Coronary artery (tissue), 2 donors: ENCODE results near the gene PRKG1.

Experiments
- DNase-seq: peaks from one replicate; pipeline ENCODE4 v3.0.0-alpha.2; 2017; ENCODE audit warnings: low spot score
- H3K27ac ChIP-seq, 2 donors: fragments of 200-600 bp; sonication (generic); one replicate each; pipeline ENCODE4 v1.5.1; 2016 to 2019
- H3K4me3 ChIP-seq: fragments of 200-600 bp; sonication (generic); 2 replicates; pipeline ENCODE4 v1.5.1; 2016; ENCODE audit warnings: mild to moderate bottlenecking, moderate library complexity
- TF ChIP-seq, protein P1 (sequence below): fragments of 200-600 bp; sonication (generic); IDR thresholded peaks from one replicate; pipeline ENCODE4 v1.5.1; 2019; ENCODE audit warnings: antibody characterized with exemption

Gene PRKG1

DNA sequence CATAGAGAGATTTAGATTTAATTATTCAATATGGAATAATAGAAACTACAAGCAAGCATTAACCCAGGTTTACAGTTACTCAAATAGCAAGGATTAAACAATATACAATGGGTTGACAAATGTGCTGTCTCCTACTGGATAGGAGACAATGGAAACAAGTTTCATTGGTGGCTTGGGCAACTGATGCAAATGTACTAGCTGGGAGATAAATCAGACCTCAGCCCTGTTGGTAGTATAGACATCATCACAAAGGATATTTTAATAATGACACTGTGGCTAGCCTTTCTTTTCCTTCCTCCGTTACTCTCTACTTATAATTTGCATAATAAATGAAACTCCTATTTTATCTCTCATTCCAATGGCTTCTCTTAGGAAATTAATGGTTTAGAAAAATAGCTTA, 1143.2 kb downstream of the PRKG1 start:
- TF ChIP-seq, protein P1, sequence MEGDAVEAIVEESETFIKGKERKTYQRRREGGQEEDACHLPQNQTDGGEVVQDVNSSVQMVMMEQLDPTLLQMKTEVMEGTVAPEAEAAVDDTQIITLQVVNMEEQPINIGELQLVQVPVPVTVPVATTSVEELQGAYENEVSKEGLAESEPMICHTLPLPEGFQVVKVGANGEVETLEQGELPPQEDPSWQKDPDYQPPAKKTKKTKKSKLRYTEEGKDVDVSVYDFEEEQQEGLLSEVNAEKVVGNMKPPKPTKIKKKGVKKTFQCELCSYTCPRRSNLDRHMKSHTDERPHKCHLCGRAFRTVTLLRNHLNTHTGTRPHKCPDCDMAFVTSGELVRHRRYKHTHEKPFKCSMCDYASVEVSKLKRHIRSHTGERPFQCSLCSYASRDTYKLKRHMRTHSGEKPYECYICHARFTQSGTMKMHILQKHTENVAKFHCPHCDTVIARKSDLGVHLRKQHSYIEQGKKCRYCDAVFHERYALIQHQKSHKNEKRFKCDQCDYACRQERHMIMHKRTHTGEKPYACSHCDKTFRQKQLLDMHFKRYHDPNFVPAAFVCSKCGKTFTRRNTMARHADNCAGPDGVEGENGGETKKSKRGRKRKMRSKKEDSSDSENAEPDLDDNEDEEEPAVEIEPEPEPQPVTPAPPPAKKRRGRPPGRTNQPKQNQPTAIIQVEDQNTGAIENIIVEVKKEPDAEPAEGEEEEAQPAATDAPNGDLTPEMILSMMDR: no peak
- no peak overlapping the region for H3K27ac ChIP-seq
- H3K4me3 ChIP-seq: no peak overlapping the region
- no peak for DNase-seq

DNA sequence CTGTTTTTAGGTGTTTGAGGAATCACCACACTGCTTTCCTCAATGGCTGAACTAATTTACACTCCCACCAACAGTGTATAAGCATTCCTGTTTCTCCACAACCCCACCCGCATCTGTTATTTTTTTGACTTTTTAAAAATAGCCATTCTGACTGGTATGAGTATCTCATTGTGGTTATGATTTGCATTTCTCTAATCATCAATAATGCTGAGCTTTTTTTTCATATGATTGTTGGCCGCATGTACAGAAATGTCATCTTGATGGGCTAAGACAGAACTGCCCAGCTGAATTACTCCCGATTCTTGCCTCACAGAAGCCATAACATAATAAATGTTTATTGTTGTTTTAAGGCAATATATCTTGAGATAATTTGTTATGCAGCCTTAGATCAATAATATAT, 1146.7 kb downstream of the PRKG1 start:
- TF ChIP-seq, protein P1: no peak
- no peak overlapping the region for H3K4me3 ChIP-seq
- H3K27ac ChIP-seq: no peak overlapping the region
- no peak for DNase-seq

DNA sequence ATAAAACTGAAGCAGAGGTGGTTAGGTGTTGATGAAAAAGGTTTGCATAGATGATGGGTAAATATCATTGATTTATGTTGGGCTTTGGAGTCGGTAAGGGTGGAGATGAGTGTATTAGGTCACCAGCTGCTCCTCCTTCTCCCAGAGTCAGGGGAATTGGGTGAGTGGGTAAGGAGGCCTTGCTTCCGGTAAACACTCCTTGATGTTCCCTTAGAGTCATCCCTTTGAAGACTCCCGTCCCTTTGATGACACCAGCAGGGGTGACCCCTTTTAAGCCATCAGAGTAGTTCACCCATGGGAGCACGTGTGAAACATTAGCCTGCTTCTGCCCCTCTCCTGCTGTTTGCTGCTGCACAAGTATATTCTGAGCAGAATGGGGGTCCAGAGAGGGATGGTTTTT, 1147.6 kb downstream of the PRKG1 start:
- H3K27ac ChIP-seq: no peak overlapping the region
- no peak for DNase-seq
- H3K4me3 ChIP-seq: no peak overlapping the region
- TF ChIP-seq, protein P1: no peak

DNA sequence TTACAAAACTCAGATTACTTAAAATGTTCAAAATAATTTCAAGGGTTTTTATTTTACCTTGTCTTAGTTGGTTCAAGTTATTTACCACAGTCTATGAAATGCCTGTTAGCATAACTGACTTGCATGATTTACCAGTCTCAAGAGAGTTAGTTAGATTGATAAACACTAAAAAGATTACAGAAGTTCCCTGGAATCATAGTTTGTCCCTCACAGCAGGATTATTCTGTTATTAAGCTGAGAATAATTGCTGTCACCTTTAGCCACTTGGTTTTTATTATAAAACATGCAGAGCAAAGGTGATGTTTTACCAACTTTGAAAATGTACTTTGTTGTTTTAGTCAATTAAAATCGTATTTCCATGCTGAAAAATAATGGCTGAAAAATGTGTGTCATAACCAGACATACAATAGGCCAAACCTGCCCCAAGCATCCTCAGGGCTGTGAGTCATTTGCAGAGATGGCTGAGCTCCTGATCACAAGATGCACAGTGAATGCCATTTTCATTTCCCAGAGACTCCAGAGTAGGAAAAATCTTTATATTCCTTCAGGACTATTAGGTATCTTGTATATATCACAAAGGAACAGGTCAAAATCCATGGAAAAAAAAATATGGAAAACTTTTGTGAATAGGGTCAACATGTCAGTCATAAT, 1152.0 kb downstream of the PRKG1 start:
- H3K27ac ChIP-seq: no peak overlapping the region
- H3K4me3 ChIP-seq: no peak overlapping the region
- no peak for DNase-seq
- TF ChIP-seq, protein P1: no peak

DNA sequence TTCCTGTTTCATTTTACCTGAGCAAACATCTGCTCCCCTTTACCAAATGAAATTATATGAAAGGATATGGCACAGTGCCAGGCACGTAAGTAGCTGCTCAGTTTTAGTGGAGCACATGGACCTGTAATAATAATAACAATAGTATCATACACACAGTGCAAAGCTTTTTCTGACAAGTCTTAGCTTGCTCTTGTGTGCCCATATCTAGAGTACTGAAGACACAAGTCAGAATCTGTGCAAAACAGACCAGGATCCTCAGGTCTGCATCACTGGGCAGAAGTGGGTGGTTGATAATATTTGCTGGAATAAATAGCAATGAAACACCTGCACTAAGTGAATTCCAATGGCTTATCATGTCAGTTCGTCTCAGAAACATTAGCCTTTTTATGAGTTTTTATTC, 1154.3 kb downstream of the PRKG1 start:
- TF ChIP-seq, protein P1: no peak
- Histone ChIP-seq H3K4me3 (no peak overlapping the region), H3K27ac (no peak overlapping the region)
- DNase-seq: no peak

DNA sequence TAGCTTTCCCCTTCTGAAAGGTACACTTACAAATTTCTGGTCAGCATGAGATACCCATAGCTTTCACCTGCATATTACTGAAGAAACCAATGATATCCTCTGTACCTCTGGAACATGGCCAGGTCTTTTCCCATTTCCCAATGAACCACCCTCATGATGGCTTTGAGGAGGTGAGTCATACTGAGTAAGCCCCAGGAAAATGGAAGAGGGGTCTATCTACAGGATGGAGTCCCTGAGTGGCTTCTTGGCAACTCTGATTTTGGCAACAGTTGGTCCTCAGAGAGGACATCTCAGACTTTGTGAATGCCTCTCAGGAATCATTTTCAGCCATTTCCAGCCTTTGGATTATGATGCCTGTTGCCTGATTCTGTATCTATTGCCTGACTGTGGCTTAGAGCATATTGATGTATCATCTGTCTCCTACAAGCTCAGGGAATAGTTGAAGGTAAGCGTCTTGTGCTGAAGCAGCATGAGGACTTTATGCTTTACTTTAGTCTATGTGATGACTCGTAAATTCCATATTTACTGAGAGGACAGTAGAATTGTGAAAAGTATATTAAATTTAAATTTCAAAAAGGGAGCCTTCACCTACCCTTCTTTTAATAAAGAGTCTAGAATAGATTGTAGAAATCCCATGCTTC, 1155.1 kb downstream of the PRKG1 start:
- TF ChIP-seq, protein P1: no peak
- no peak overlapping the region for H3K4me3 ChIP-seq
- no peak for DNase-seq
- H3K27ac ChIP-seq: no peak overlapping the region
